T-helper 2 cell treated with Interferon-gamma antibody and Interleukin-4, amounts not matched to agents 5 μg/mL and 100 μg/mL, for 36 hours (primary cell): ENCODE results near the gene EFCAB6.

Source experiments
- DNase-seq: peaks from one replicate; pipeline ENCODE4 v3.0.0; 2021; ENCODE audit warnings: low spot score
- H3K27ac Mint-ChIP-seq: one replicate; pipeline ENCODE4 v1.8.0; 2021; ENCODE audit warnings: mild to moderate bottlenecking, mixed read lengths
- H3K27me3 Mint-ChIP-seq: one replicate; pipeline ENCODE4 v1.8.0; 2021; ENCODE audit warnings: low read depth, mixed read lengths
- H3K36me3 Mint-ChIP-seq: one replicate; pipeline ENCODE4 v1.8.0; 2021; ENCODE audit warnings: low read depth, mixed read lengths
- H3K4me1 Mint-ChIP-seq: one replicate; pipeline ENCODE4 v1.8.0; 2021; ENCODE audit warnings: low read depth, mixed read lengths
- H3K4me3 Mint-ChIP-seq: one replicate; pipeline ENCODE4 v1.8.0; 2022; ENCODE audit warnings: mild to moderate bottlenecking, moderate library complexity, mixed read lengths
- H3K9me3 Mint-ChIP-seq: one replicate; pipeline ENCODE4 v1.8.0; 2021; ENCODE audit warnings: mixed read lengths

The EFCAB6 gene

DNA sequence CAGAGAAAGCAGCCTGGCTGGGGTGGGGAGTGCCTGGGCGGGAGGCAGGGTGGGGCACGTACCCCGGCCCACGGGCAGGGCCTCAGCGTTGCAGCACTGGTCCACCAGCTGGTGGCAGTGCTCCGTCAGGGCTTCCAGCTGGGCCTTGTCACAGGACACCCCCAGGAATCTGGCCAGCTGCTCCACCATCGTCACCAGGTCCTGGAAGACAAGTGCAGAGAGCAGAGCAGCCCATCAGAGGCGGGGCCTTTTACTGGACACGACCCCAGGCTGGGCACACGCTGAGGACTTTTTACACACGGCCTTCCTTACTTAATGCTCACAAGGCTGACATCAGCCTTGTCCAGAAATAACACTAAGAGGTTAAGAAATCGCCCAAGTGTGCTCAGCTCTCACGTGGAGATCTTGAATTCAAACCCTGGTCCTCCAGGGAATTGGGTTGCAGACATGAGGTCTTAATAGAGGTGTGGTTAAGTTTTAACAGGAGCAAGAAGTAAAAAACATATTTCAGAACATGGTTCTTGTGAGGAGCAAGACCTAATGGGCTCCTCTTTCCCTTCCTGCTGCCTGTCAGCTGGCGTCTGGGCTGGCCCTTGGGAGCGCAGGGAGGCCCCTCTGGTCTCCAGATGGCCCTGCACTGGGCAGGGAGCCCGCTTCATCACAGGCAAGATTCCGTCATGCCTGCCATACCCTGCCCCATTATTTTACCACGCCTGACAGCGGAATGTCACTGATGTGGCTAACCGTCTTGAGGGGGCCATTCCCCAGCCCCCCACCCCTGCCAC is 17.1 kb upstream of the EFCAB6 start:
- no peak overlapping the region for H3K4me3 Mint-ChIP-seq
- no peak overlapping the region for H3K27ac Mint-ChIP-seq
- peaks cover 2% of the 10 kb centered on the region for H3K27me3 Mint-ChIP-seq
- H3K9me3 Mint-ChIP-seq: no peaks in the 10 kb centered on the region
- H3K4me1 Mint-ChIP-seq: no peaks in the 10 kb centered on the region
- DNase-seq: no peak
- H3K36me3 Mint-ChIP-seq: no peaks in the 10 kb centered on the region

DNA sequence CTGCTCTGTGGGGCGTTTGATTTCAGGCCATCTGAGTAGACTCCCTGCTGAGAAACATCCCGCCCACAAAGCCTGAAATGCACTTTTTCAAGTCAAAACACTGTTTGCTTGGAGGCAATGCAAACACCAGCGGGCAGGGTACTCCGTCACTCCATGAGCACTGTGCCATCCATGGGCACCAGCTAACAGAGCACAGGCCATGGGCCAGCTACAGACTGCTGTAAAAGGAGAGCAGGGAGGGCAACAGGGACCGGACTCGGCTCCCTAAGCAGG is 16.6 kb upstream of the EFCAB6 start:
- H3K27ac Mint-ChIP-seq: no peak overlapping the region
- H3K27me3 Mint-ChIP-seq: peaks cover 2% of the 10 kb centered on the region
- no peak overlapping the region for H3K4me3 Mint-ChIP-seq
- H3K4me1 Mint-ChIP-seq: no peaks in the 10 kb centered on the region
- no peak for DNase-seq
- H3K36me3 Mint-ChIP-seq: no peaks in the 10 kb centered on the region
- H3K9me3 Mint-ChIP-seq: no peaks in the 10 kb centered on the region

DNA sequence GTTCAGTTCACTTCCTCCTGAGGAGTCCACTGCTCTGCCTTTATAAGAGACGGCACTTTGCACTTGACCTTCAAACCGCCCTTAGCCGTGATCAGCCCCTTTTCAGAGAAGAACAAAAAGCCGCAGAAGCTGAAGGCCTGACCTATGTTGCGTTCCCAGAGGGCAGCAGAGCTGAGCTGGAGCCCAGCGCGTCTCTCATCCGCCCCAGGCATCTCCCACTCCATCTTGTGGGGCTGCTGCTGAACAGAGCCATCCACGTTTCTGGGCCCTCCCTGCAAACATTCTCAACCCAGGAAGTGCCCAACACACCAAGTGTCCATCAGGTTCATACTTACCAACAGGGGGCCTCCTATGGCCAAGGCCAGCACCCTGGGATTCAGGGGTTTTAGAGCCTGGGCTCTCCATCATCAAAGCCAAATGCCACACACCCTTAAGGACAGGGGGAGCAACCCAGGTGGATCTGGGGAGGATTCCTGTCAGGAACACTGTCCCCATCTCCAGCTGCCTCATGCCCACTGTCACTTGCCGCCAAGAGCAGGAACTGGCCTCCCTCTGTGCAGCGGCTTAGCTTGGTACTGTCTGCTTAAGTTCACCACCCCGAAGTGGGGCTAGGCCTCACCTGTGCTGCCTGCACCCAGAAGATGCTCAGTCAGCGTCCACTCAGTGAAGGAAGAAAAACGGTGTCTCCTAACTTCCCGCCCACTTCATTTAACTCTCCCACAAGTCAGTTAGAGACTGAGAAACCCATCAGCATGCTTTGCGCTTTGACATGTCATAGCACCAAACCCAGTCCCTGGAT is 16.0 kb upstream of the EFCAB6 start:
- no peak for DNase-seq
- Mint-ChIP-seq H3K27me3 (peaks cover 2% of the 10 kb centered on the region), H3K27ac (no peak overlapping the region), H3K4me3 (no peak overlapping the region), H3K36me3 (no peaks in the 10 kb centered on the region), H3K4me1 (no peaks in the 10 kb centered on the region), H3K9me3 (no peaks in the 10 kb centered on the region)

DNA sequence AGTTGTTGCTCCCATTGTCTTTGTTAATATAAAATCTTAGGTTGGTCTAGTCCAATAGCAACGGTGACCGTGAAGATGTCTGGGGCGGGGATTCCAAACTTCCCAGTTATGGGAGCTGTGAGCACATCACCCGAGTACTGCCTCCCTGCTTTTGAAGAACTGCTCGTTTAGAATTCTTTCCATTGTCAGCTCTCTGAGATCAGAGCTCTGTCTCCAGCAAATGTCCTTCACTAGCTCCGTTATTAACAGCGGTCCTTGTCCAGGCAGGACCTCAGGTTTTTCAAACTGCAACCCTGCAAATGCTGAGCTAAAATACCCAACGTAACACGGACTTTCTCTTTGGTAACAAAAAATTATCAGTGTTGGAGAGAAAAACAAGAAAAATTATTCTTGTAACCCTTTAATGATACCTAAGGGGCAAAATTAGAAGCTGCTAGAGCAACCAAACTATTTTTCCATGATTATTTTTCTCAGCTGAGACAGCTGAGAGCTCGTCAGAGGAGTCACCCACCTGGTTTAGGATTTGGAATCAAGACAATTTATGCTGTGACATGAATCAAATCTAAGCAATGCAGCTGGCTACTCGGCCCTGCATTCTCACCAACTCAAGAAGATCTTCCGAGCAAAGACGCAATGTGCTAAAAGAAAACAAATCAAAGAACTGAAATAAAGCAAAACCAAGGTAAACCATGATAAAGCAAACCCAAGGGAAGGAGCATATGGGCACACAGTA is 15.1 kb upstream of the EFCAB6 start:
- DNase-seq: no peak
- peaks cover 2% of the 10 kb centered on the region for H3K27me3 Mint-ChIP-seq
- H3K9me3 Mint-ChIP-seq: no peaks in the 10 kb centered on the region
- H3K36me3 Mint-ChIP-seq: no peaks in the 10 kb centered on the region
- H3K4me3 Mint-ChIP-seq: no peak overlapping the region
- no peak overlapping the region for H3K27ac Mint-ChIP-seq
- no peaks in the 10 kb centered on the region for H3K4me1 Mint-ChIP-seq

DNA sequence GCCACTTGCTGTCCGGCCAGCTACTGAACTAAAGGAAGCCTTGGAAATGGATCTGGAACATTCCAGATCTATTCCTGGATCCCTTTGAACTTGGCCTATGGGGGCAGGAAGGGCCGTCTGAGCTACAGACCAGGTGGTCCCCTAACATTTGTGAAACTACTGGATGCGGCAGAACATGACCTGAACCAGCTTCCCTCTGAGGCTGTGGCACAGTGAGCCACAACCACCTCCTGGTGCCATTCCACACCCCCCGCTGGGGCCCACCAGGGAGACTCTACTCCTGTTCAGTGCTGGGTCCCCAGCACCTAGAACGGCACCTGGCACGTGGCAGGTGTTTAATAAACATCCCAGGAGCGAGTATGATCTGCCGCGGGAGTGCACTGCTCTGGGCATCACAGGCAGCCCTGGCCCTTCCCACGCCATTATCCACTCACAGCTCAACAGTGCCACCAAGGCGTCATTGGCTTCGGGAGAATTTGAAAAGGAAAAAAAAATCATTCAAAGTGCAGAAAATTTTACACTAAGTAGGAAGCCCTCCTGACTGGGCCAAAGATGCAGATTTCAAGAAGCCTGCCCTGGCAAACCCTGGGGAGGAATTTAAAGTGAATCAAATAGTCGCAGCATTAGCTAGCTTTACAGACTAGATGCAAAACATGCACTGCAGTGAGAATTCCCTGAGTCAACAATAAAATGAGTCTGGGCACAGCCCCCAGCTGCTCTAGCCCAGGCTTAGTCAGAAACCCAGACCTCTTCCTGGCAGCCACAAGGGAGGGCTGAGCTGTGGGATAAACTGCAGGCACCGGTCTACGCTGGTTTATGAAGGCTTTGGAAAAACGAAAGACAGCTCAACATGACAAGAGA is 14.3 kb upstream of the EFCAB6 start:
- no peaks in the 10 kb centered on the region for H3K36me3 Mint-ChIP-seq
- DNase-seq: no peak
- no peak overlapping the region for H3K27ac Mint-ChIP-seq
- H3K4me1 Mint-ChIP-seq: no peaks in the 10 kb centered on the region
- H3K9me3 Mint-ChIP-seq: no peaks in the 10 kb centered on the region
- H3K4me3 Mint-ChIP-seq: no peak overlapping the region
- peaks cover 2% of the 10 kb centered on the region for H3K27me3 Mint-ChIP-seq

DNA sequence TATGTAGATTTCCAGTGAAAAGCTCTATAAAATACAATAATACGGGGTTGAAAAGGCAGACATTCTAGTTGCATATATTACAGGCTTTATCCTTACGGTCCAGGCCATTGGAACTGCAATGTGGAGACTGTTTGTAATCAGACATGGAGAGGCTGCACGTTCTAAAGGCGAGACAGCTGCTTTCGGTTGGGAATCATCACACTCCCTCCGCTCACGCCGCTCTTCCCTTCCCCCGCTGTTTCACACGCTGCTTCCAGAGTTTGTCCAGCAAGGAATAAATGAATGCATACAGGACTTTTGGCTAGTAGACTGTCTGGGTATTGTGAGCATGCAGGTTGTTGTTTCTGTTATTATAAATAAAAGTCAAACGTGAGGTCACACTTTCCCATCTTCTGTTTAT is 13.5 kb upstream of the EFCAB6 start:
- no peak for DNase-seq
- Mint-ChIP-seq H3K4me3 (no peak overlapping the region), H3K27me3 (peaks cover 2% of the 10 kb centered on the region), H3K9me3 (no peaks in the 10 kb centered on the region), H3K36me3 (no peaks in the 10 kb centered on the region), H3K27ac (no peak overlapping the region), H3K4me1 (no peaks in the 10 kb centered on the region)

DNA sequence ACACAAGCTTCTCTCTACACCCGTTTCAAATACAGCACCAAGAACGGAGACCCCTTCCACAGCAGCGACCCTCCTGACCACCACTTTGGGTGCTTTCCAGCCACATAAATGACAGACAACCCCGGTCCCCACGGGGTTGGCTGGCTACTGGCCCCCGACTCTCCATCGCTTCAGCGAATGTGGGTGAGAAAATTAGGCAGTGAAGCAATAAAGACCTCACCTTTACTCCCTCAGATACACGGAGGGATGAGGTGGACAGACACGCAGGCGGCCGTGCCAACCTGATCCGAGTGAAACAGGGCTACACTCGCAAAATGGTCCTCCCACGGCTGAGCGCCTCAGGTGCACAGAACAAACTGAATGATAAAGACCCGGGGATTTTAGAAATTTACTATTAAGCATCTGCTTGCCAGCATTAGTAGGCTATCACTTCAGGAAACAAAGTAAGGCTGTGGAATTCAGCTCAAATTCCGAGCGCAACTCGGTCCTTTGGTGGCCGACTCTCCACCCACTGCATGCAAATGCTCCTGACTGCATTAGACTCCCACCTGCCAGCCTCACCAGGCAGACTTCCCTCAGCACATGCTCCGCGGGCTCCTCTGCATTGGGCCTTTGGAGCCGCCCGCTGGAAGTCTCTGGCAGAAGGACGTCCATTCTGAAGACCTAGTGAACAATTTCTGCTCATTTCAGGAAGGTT is 12.8 kb upstream of the EFCAB6 start:
- Mint-ChIP-seq H3K36me3 (no peaks in the 10 kb centered on the region), H3K4me1 (no peaks in the 10 kb centered on the region), H3K4me3 (no peak overlapping the region), H3K27ac (no peak overlapping the region), H3K27me3 (peaks cover 2% of the 10 kb centered on the region), H3K9me3 (no peaks in the 10 kb centered on the region)
- no peak for DNase-seq

DNA sequence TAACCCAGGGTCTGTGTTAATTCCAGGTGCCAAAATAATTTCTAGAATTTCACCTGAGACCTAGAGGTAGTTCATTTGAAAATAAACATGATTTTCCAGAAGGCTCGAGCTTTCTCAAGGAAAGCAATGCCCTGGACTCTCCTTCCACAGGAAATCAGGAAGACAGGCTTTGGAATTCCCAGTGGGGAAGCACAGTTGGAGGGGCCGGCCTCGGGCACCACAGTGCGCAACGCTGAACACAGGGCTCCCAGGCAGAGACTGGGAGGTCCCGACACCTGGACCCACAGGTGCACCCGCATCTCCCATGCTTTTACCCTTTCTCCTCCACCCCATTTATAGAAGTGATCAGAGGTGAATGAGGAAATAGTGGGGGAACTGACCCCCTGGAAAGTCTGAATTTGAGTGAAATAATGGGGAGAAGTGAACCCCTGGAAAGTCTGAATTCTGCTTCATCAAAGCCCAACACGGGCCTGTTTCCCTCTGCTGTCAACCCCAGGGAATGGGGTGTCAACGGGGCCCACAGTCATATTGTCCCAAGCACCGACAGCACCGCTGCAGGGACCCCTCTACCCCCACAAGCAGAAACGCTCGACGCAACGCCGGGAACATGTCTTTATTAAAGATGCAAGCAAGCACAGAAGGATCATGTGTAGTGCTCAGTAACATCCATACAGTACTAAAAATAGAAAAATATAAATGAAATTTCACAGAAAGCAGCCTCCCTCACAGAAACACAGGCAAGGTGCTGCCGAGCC is 12.0 kb upstream of the EFCAB6 start:
- no peaks in the 10 kb centered on the region for H3K4me1 Mint-ChIP-seq
- DNase-seq: no peak
- no peaks in the 10 kb centered on the region for H3K9me3 Mint-ChIP-seq
- H3K36me3 Mint-ChIP-seq: no peaks in the 10 kb centered on the region
- no peak overlapping the region for H3K27ac Mint-ChIP-seq
- peaks cover 2% of the 10 kb centered on the region for H3K27me3 Mint-ChIP-seq
- no peak overlapping the region for H3K4me3 Mint-ChIP-seq

DNA sequence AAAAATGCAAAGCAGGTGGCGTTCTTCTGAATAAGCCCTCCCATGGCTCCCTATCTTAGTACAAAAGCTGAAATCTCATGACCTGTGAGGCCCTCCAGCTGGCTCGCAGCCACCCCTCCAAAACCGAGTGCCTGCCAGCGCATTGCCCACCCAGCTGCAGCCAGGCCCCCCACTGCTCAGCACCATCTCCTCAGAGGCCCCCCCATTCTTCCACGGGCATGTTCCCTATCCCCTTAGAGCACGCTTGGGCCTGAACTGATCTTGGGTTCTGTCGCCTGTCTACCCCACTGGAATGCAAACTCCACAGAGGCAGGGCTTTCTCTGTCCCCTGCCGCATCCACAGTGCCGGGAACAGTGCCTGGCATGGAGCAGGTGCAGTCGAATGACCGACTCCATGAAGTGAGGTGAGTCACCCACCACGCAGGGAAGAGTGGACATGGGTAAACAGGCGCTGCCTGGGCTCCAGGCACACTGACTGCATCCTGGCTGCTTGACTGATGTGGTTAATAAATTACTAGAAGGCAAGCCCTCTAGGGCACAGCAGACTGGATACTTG is 11.3 kb upstream of the EFCAB6 start:
- H3K9me3 Mint-ChIP-seq: no peaks in the 10 kb centered on the region
- peaks cover 2% of the 10 kb centered on the region for H3K27me3 Mint-ChIP-seq
- no peaks in the 10 kb centered on the region for H3K36me3 Mint-ChIP-seq
- H3K27ac Mint-ChIP-seq: no peak overlapping the region
- DNase-seq: no peak
- H3K4me1 Mint-ChIP-seq: no peaks in the 10 kb centered on the region
- no peak overlapping the region for H3K4me3 Mint-ChIP-seq

DNA sequence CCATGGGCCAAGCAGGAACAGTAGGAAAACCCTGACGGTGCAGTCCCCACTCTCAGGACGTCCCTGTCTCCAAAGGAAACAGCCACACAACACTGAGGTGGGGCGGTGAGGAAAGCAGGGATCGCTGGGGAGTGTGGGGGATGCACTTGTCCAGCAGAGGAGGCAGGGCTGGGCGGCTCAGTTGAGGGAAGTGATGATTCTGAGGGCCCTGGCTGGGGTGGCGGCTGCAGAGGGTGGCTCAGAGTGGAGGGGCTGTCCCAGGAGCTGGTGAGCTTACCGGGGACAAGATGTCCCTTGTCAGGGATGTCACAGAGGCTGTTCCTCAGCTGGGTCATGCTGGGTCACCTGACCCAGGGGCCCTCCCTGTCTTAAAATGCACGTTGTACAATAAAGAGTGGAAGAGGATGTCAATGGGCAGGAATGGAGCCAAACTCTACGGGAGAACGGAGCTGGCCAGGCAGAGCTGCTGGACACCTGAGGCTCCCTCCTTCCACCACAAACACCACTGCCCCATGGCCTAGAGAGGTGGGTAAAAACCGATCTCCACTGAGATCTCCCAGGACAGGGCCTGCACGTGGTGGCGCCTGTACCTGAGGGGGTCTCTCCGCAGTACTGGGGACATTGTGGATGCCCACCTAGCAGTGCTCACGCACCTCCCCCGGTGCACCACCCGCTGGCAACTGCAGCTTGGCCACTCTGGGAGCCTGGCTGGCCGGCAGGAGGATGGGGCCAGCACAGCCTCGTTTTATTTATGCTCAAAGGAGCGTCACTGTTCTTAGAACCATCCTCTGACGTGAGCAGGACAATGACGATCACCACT is 9.7 kb upstream of the EFCAB6 start:
- H3K4me3 Mint-ChIP-seq: no peak overlapping the region
- DNase-seq: no peak
- no peaks in the 10 kb centered on the region for H3K4me1 Mint-ChIP-seq
- H3K9me3 Mint-ChIP-seq: no peaks in the 10 kb centered on the region
- H3K36me3 Mint-ChIP-seq: no peaks in the 10 kb centered on the region
- H3K27me3 Mint-ChIP-seq: peaks cover 2% of the 10 kb centered on the region
- H3K27ac Mint-ChIP-seq: no peak overlapping the region

DNA sequence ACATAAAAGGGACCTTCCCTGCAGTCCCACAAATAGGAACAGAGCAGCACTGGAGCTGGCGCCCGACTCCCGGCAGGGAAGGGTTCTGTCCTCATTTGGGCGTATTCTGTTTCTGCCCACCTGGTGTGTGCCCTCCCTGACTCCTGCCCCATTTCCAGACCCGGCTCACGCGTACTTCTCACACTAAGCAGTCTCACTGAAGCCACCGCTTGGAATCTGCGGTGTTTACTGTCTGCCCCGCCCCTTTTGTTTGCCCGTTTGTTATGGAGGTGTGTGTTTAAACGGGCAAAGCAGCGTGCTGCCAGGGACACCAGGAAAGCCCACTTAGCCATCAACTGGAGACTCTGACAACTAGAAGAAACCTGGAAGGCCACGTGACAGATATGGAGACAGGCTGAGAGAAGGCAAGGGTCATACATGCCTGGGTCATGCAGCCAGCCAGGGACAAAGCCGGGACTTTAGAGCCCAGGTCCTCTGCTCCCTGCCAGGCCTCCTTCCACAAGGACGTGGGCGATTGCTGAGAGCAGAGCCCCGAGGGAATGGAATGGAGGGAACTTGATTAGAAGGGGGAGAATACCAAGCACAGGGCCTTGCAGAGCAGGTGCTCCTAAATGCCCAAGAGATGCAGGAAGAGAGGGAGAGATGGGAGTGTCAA is 8.7 kb upstream of the EFCAB6 start:
- Mint-ChIP-seq H3K4me3 (no peak overlapping the region), H3K36me3 (no peaks in the 10 kb centered on the region), H3K4me1 (no peaks in the 10 kb centered on the region), H3K9me3 (no peaks in the 10 kb centered on the region), H3K27me3 (peaks cover 2% of the 10 kb centered on the region), H3K27ac (no peak overlapping the region)
- DNase-seq: no peak
